ENCODE measurements around the gene GRIPAP1. TPM values are rescaled to one million over a fixed set of nuclear protein-coding genes. Genes with fewer than 3 reads are reported as not detected.

GRIPAP1 gene
- total RNA-seq, 2 donors from 2014 or later, result 9.6 to 16.0 TPM

DNA sequence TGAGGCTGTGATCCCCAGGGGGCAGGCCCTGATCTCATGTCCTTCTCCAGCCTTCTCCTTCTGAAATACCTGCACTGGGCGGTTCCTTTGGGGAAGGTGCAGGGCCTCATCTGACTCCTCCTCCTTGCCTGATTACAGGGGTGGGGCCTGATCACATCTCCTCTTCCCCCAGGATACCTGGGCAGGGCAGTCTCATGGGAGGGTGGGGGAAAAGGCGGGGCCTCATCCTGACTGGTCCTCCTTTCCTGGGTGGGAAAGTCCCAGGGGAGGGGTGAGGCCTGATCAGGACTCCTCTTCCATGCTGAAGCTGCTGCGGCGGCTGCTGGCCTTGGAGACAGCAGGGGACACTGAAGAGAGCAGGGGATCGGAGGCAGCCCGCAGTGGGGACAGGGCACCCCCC is 27.8 kb upstream of the GRIPAP1 start:
- H3K4me3 ChIP-seq, result no peak overlapping the region
- no peak overlapping the region for H3K27ac ChIP-seq
- DNase-seq (ENCODE audit: low spot score), result no peak
- TF ChIP-seq, protein P1, sequence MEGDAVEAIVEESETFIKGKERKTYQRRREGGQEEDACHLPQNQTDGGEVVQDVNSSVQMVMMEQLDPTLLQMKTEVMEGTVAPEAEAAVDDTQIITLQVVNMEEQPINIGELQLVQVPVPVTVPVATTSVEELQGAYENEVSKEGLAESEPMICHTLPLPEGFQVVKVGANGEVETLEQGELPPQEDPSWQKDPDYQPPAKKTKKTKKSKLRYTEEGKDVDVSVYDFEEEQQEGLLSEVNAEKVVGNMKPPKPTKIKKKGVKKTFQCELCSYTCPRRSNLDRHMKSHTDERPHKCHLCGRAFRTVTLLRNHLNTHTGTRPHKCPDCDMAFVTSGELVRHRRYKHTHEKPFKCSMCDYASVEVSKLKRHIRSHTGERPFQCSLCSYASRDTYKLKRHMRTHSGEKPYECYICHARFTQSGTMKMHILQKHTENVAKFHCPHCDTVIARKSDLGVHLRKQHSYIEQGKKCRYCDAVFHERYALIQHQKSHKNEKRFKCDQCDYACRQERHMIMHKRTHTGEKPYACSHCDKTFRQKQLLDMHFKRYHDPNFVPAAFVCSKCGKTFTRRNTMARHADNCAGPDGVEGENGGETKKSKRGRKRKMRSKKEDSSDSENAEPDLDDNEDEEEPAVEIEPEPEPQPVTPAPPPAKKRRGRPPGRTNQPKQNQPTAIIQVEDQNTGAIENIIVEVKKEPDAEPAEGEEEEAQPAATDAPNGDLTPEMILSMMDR (IDR thresholded peaks at IDR 0.05), result no peak
- H3K9me3 ChIP-seq, result no peaks in the 10 kb centered on the region
- peaks cover 42% of the 10 kb centered on the region for H3K36me3 ChIP-seq
- H3K27me3 ChIP-seq, result no peaks in the 10 kb centered on the region
- H3K4me1 ChIP-seq, result no peaks in the 10 kb centered on the region

- TF ChIP-seq, protein P1 (IDR thresholded peaks at IDR 0.05), result no peak
- H3K9me3 ChIP-seq, result no peaks in the 10 kb centered on the region
- no peak overlapping the region for H3K4me3 ChIP-seq
- H3K27ac ChIP-seq, result no peak overlapping the region
- no peaks in the 10 kb centered on the region for H3K27me3 ChIP-seq
- no peak for DNase-seq (ENCODE audit: low spot score)
- H3K36me3 ChIP-seq, result no peaks in the 10 kb centered on the region
- no peaks in the 10 kb centered on the region for H3K4me1 ChIP-seq
Measured at GRCh38 chrX:49019599-49020249, 17.7 kb upstream of the GRIPAP1 start.

DNA sequence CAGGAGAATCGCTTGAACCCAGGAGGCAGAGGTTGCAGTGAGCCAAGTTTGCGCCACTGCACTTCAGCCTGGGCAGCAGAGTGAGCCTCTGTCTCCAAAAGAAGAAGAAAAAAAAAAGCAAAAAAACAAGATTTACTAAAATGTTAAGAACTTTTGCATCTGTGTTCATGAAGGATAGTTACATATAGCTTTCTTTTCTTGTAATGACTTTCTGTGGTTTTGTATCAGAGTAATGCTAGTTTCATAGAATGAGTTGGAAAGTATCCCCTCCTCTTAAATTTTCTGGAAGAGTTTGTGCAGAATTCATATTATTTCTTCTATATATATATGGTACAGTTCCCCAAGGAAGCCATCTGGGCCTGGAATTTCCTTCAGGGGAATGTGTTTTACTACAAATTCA is 17.0 kb upstream of the GRIPAP1 start:
- Histone ChIP-seq H3K4me1 (no peaks in the 10 kb centered on the region), H3K36me3 (no peaks in the 10 kb centered on the region), H3K27me3 (no peaks in the 10 kb centered on the region), H3K4me3 (no peak overlapping the region), H3K27ac (no peak overlapping the region), H3K9me3 (no peaks in the 10 kb centered on the region)
- no peak for DNase-seq (ENCODE audit: low spot score)
- TF ChIP-seq, protein P1 (IDR thresholded peaks at IDR 0.05), result no peak

- Histone ChIP-seq H3K4me3 (no peak overlapping the region), H3K36me3 (no peaks in the 10 kb centered on the region), H3K4me1 (peaks cover 0 to 7% of the 10 kb centered on the region in 2 donors), H3K27ac (no peak overlapping the region), H3K27me3 (no peaks in the 10 kb centered on the region), H3K9me3 (no peaks in the 10 kb centered on the region)
- no peak for DNase-seq (ENCODE audit: low spot score)
- TF ChIP-seq, protein P1 (IDR thresholded peaks at IDR 0.05), result no peak
Measured at GRCh38 chrX:49003696-49004095, 1.6 kb upstream of the GRIPAP1 start.

DNA sequence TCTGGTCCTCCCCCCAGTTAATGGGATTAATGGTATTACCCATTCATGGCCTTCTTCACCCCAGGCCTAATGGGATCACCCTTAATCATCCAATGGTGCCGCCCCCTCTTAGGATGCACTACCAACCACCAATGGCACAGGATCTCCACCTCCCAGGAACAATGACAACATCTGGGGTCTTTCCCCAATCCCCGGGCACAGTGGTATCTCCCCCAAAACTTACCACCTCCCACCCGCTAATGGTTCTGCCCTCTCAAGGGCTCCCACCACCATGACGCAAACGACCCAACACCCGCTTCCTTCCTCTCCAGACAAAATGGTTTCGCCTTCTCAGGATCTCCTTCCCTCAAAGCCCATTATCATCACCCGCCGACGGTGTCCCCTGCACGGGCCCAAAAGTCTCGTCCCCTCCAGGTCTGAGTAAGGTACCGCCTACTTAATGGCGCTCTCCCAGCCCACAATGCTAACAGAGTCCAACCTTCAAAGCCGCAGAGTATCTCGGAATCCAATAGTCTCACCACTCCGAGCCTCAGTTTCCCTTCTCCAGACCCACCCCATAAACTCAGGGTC is 458 bp downstream of the GRIPAP1 start:
- Histone ChIP-seq H3K4me1 (peaks cover 0 to 7% of the 10 kb centered on the region in 2 donors), H3K27me3 (no peaks in the 10 kb centered on the region), H3K9me3 (no peaks in the 10 kb centered on the region), H3K4me3 (peak overlapping the region; percentile 58 to 63), H3K36me3 (no peaks in the 10 kb centered on the region), H3K27ac (peak overlapping the region; percentile 60 to 66)
- DNase-seq (ENCODE audit: low spot score), result no peak
- TF ChIP-seq, protein P1 (IDR thresholded peaks at IDR 0.05), result no peak
